Measurements from ENCODE around the gene EIF5. TPM values are rescaled to one million over a fixed set of nuclear protein-coding genes. Genes with fewer than 3 reads are reported as not detected.

The EIF5 gene
- total RNA-seq, 1 experiment from 2014 or later = 356 TPM

GRCh38 chr14:103315351-103315911 lies 18.6 kb upstream of the EIF5 start:
- Mint-ChIP-seq H3K27me3 (ENCODE audit: low read depth) (no peaks in the 10 kb centered on the region; the same call in 1 of the 2 replicates), H3K9me3 (no peaks in the 10 kb centered on the region), H3K4me3 (no peak overlapping the region), H3K27ac (peak overlapping the region in 2 of 3 experiments; percentile 68 to 70; a peak in 5 of 7 replicates), H3K36me3 (ENCODE audit: insufficient read depth in 1 of 3, low read depth in 3 of 3) (no peaks in the 10 kb centered on the region), H3K4me1 (peaks cover 27 to 34% of the 10 kb centered on the region in 2 experiments)
- no peak for TF ChIP-seq CTCF (conservative IDR thresholded peaks at IDR 0.05)
- no CpG with 5 or more reads among the region's 14 CpGs for whole genome bisulfite sequencing (ENCODE audit: extremely low coverage, insufficient read length, low lambda C conversion rate)
- H2BK120ac ChIP-seq (ENCODE audit: low read depth, low read length, poor library complexity, severe bottlenecking) = no peak overlapping the region
- no peak overlapping the region for H3K56ac ChIP-seq (ENCODE audit: insufficient read length, low read depth, low read length)
- no peak overlapping the region for H3K4ac ChIP-seq (ENCODE audit: low read depth, low read length)
- no peak overlapping the region for H3T11ph ChIP-seq (ENCODE audit: low read length)
- H3K4me2 ChIP-seq (ENCODE audit: insufficient read depth, insufficient read length, low read length) = no peak overlapping the region
- no peak overlapping the region for H2AK5ac ChIP-seq (ENCODE audit: insufficient read length, low read length)
- no peak overlapping the region for H3K23ac ChIP-seq (ENCODE audit: insufficient read length, low read depth, low read length)
- H2BK15ac ChIP-seq (ENCODE audit: low read depth, low read length) = no peak overlapping the region
- no peaks in the 10 kb centered on the region for H3K79me2 ChIP-seq (ENCODE audit: insufficient read depth, low read length)
- DNase-seq = no peak
- H4K91ac ChIP-seq (ENCODE audit: insufficient read length, low read depth, low read length) = no peak overlapping the region
- H3K14ac ChIP-seq (ENCODE audit: insufficient read depth, low read length) = no peak overlapping the region
- no peaks in the 10 kb centered on the region for H3K27me3 ChIP-seq (ENCODE audit: insufficient read depth, low read length)
- no peak overlapping the region for H4K8ac ChIP-seq (replicated peaks; ENCODE audit: insufficient read length, low read depth, low read length)
- no peak overlapping the region for H3K27ac ChIP-seq (ENCODE audit: insufficient read length, low read depth, low read length)
- H2BK5ac ChIP-seq (ENCODE audit: insufficient read length, low read length) = no peak overlapping the region
- no peak overlapping the region for H3K18ac ChIP-seq (ENCODE audit: insufficient read length, low read depth, low read length)
- H3K9ac ChIP-seq (ENCODE audit: extremely low read depth, insufficient read length, low read length) = no peak overlapping the region
- no peak overlapping the region for H2BK20ac ChIP-seq (ENCODE audit: low read depth, low read length, poor library complexity, severe bottlenecking)
- H4K20me1 ChIP-seq (ENCODE audit: control insufficient read depth, insufficient read depth, insufficient read length) = no peaks in the 10 kb centered on the region
- no peak overlapping the region for H2BK12ac ChIP-seq (ENCODE audit: insufficient read length, low read depth, low read length)
- no peaks in the 10 kb centered on the region for H3K79me1 ChIP-seq (ENCODE audit: insufficient read depth, low read depth, low read length, poor library complexity, severe bottlenecking)
- H3K23me2 ChIP-seq (ENCODE audit: insufficient read length, low read depth, low read length, poor library complexity, severe bottlenecking) = no peaks in the 10 kb centered on the region
- no peak overlapping the region for H4K5ac ChIP-seq (ENCODE audit: insufficient read length, low read depth, low read length)
- no peak overlapping the region for H2AFZ ChIP-seq (ENCODE audit: low read length)
- peaks cover 7% of the 10 kb centered on the region for H3K4me1 ChIP-seq (ENCODE audit: insufficient read depth, low read length)
- no peaks in the 10 kb centered on the region for H3K9me3 ChIP-seq (ENCODE audit: control insufficient read depth, low read depth, low read length)

All from H9 (cell line).